Activated B cell treated with CpG ODN at 0.5 μM for 24 hours (primary cell): ENCODE data around the gene ZSCAN5C. TPM values are rescaled to one million over a fixed set of nuclear protein-coding genes. Genes with fewer than 3 reads are reported as not detected.

Source experiments
- ATAC-seq: fragments of 200-7000 bp; cut with Tn5 transposase; one replicate; pipeline ENCODE4 v1.10.0; 2021; ENCODE audit warnings: low read depth, mild to moderate bottlenecking, moderate library complexity
- CTCF ChIA-PET: fragments of 350-600 bp; sonication (Branson Sonifier 250); formaldehyde crosslinking; loops from one replicate; lab custom pipeline; 2021; ENCODE audit warnings: antibody characterized with exemption; lab: Charles Lee
- POLR2A ChIA-PET: fragments of 350-600 bp; sonication (Branson Sonifier 250); formaldehyde crosslinking; loops from one replicate; lab custom pipeline; 2021; ENCODE audit warnings: antibody characterized with exemption; lab: Charles Lee
- DNase-seq: peaks from one replicate; pipeline ENCODE4 v3.0.0; 2022
- H3K27ac Mint-ChIP-seq: one replicate; pipeline ENCODE4 v1.8.0; 2020; ENCODE audit warnings: mixed read lengths
- H3K27me3 Mint-ChIP-seq: one replicate; pipeline ENCODE4 v1.8.0; 2021; ENCODE audit warnings: mixed read lengths
- H3K36me3 Mint-ChIP-seq: one replicate; pipeline ENCODE4 v1.8.0; 2021; ENCODE audit warnings: low read depth, mixed read lengths
- H3K4me1 Mint-ChIP-seq: one replicate; pipeline ENCODE4 v1.8.0; 2021; ENCODE audit warnings: mixed read lengths
- H3K4me3 Mint-ChIP-seq: one replicate; pipeline ENCODE4 v1.8.0; 2020; ENCODE audit warnings: mild to moderate bottlenecking, mixed read lengths
- H3K9me3 Mint-ChIP-seq: one replicate; pipeline ENCODE4 v1.8.0; 2020; ENCODE audit warnings: mixed read lengths
- intact Hi-C: fragments of 100-400 bp; cut with micrococcal nuclease; formaldehyde crosslinking; loops from one replicate; pipeline ENCODE4 v1.15.1; 2024
- total RNA-seq: library from RNA; stranded (reverse); gene quantifications from 2 replicates; pipeline ENCODE4 v1.2.3, GENCODE V29; 2022
- TF ChIP-seq, protein P1 (sequence below): fragments of 200-600 bp; IDR thresholded peaks from one replicate; pipeline ENCODE4 v1.8.0; 2022; ENCODE audit warnings: antibody characterized with exemption, mild to moderate bottlenecking

ZSCAN5C gene
- total RNA-seq, 1 donor from 2014 or later: not detected

DNA sequence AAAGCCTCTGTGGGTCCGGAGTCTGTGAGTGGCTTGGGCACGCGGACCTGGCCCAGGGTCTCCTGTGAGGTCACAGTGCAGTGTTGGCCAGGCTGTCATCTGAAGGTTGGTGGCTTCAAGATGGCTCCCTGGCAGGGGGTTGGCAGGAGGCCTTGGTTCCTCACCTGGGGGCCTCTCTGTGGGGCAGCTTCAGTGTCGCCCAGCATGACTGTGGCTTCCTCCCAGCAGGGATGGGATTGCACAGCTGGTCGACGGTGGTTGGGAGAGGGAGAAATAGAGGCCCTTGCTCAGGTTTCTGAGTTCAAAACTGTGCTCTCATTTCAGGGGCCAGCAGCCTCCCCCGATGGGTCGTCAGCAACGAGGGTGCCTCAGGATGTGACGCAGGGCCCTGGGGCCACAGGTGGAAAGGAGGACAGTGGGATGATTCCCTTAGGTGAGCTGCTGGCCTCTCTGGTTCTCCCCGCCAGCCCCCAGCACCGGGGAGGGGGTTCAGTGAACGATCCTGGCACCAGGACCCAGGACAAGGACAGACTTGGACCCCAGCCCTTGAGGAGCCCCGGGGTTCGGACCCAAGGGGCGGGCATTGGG is 43.8 kb upstream of the ZSCAN5C start:
- ATAC-seq: no peak
- H3K4me1 Mint-ChIP-seq: peaks cover 3% of the 10 kb centered on the region
- intact Hi-C loops: no loop called here
- no peak overlapping the region for H3K4me3 Mint-ChIP-seq
- DNase-seq: no peak
- POLR2A ChIA-PET: no interaction called here
- TF ChIP-seq, protein P1, sequence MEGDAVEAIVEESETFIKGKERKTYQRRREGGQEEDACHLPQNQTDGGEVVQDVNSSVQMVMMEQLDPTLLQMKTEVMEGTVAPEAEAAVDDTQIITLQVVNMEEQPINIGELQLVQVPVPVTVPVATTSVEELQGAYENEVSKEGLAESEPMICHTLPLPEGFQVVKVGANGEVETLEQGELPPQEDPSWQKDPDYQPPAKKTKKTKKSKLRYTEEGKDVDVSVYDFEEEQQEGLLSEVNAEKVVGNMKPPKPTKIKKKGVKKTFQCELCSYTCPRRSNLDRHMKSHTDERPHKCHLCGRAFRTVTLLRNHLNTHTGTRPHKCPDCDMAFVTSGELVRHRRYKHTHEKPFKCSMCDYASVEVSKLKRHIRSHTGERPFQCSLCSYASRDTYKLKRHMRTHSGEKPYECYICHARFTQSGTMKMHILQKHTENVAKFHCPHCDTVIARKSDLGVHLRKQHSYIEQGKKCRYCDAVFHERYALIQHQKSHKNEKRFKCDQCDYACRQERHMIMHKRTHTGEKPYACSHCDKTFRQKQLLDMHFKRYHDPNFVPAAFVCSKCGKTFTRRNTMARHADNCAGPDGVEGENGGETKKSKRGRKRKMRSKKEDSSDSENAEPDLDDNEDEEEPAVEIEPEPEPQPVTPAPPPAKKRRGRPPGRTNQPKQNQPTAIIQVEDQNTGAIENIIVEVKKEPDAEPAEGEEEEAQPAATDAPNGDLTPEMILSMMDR: no peak
- no peaks in the 10 kb centered on the region for H3K9me3 Mint-ChIP-seq
- H3K27ac Mint-ChIP-seq: no peak overlapping the region
- peaks cover 54% of the 10 kb centered on the region for H3K36me3 Mint-ChIP-seq
- H3K27me3 Mint-ChIP-seq: no peaks in the 10 kb centered on the region
- CTCF ChIA-PET: no interaction called here

DNA sequence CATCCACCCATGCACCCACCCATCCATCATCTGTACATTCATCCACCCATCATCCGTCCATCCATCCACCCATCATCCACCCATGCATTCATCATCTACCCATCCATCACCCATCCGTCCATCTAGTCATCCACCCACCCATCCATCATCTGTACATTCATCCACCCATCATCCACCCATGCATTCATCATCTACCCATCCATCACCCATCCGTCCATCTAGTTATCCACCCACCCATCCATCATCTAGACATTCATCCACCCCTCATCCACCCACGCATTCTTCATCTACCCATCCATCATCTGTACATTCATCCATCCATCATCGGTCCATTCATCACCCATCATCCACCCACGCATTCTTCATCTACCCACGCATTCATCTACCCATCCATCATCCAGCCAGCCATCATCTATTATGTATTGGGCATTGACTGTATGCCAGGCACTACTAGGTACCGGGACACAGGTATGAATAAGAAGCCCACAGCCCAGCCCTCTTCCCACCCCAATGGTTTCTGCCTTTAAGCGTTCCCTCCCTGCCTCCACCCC is 43.0 kb upstream of the ZSCAN5C start:
- Mint-ChIP-seq H3K4me3 (no peak overlapping the region), H3K4me1 (peaks cover 3% of the 10 kb centered on the region), H3K9me3 (no peaks in the 10 kb centered on the region), H3K27me3 (no peaks in the 10 kb centered on the region), H3K27ac (no peak overlapping the region), H3K36me3 (peaks cover 46% of the 10 kb centered on the region)
- ATAC-seq: no peak
- intact Hi-C loops: no loop called here
- DNase-seq: no peak
- TF ChIP-seq, protein P1: no peak
- ChIA-PET CTCF (no interaction called here), POLR2A (no interaction called here)

DNA sequence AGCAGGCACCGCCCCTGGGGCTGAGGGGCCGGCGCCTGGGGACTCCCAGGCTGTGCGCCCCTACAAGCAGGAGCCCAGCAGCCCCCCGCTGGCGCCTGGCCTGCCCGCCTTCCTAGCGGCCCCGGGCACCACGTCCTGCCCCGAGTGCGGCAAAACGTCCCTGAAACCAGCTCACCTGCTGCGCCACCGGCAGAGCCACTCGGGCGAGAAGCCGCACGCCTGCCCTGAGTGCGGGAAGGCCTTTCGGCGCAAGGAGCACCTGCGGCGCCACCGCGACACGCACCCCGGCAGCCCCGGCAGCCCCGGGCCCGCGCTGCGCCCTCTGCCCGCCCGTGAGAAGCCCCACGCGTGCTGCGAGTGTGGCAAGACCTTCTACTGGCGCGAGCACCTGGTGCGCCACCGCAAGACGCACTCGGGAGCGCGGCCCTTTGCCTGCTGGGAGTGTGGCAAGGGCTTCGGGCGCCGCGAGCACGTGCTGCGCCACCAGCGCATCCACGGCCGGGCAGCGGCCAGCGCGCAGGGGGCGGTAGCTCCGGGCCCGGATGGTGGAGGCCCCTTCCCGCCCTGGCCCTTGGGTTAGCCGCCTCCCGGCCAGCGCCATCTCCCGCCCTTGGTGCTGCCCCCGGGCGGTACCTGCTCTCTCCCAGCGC is 42.3 kb upstream of the ZSCAN5C start:
- H3K4me1 Mint-ChIP-seq: peaks cover 3% of the 10 kb centered on the region
- CTCF ChIA-PET: no interaction called here

DNA sequence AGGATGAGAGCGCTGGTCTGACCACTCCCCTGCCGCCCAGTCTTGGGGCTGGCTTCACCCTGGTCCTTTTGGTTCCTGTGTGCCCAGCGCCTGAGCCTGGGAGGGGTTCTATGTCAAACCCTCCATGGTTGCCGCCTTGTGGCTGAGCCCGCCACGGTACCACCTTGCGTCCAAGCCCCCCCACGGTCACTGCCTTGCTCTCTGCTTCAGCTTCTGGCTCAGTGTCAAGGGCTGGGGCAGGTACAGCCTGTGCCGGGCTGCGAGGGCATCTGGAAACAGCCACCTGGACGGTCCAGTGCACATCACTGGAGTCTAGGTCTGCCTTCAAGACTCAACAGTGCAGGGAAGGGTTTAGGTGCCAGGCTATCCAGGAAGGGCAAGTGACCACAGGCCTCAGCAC is 40.5 kb upstream of the ZSCAN5C start:
- no peak for ATAC-seq
- Mint-ChIP-seq H3K27me3 (peaks cover 2% of the 10 kb centered on the region), H3K27ac (no peak overlapping the region), H3K9me3 (no peaks in the 10 kb centered on the region), H3K4me1 (peaks cover 3% of the 10 kb centered on the region), H3K36me3 (peaks cover 27% of the 10 kb centered on the region), H3K4me3 (no peak overlapping the region)
- intact Hi-C loops: no loop called here
- TF ChIP-seq, protein P1: no peak
- no peak for DNase-seq
- POLR2A ChIA-PET: no interaction called here
- CTCF ChIA-PET: no interaction called here

More for the DNA sequence above, 42.3 kb upstream of the ZSCAN5C start:
- Mint-ChIP-seq H3K9me3 (no peaks in the 10 kb centered on the region), H3K27ac (no peak overlapping the region), H3K36me3 (peaks cover 44% of the 10 kb centered on the region), H3K4me3 (no peak overlapping the region), H3K27me3 (no peaks in the 10 kb centered on the region)
- TF ChIP-seq, protein P1: no peak
- intact Hi-C loops: no loop called here
- DNase-seq (no peak), ATAC-seq (no peak)
- POLR2A ChIA-PET: no interaction called here

DNA sequence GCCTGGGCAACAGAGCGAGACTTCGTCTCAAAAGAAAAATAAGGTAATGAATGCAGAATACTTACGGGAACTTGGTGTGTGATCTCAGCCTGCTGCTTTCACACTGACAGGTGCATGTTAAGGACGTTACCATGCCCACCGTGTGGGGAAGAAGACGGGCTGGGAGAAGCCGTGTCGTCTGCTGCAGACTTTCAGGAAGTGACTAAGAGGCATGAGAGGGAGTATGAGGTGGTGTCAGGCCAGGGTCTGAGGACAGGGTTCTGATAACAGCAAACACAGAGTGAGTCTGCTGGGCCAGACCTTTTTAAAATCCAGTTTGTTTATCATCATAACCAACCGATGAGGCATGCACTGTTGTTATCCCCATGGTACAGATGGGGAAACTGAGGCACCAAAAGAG is 39.8 kb upstream of the ZSCAN5C start:
- H3K9me3 Mint-ChIP-seq: no peaks in the 10 kb centered on the region
- intact Hi-C loops: no loop called here
- TF ChIP-seq, protein P1: no peak
- no peak for ATAC-seq
- H3K27ac Mint-ChIP-seq: no peak overlapping the region
- ChIA-PET CTCF (interaction anchor here (1.0 kb wide), 1 partner anchor 96 kb away, joined by 3 read pairs; no protein-coding TSS in a partner anchor), POLR2A (no interaction called here)
- peaks cover 24% of the 10 kb centered on the region for H3K36me3 Mint-ChIP-seq
- H3K4me1 Mint-ChIP-seq: peaks cover 3% of the 10 kb centered on the region
- H3K4me3 Mint-ChIP-seq: no peak overlapping the region
- no peak for DNase-seq
- H3K27me3 Mint-ChIP-seq: peaks cover 2% of the 10 kb centered on the region
